A673 (cell line): ENCODE measurements around the gene GFRA3. TPM values are rescaled to one million over a fixed set of nuclear protein-coding genes. Genes with fewer than 3 reads are reported as not detected.

ENCODE experiments used
- BruUV-seq: library from RNA; stranded (reverse); fragments of 400-500 nt; replicated peaks from 2 replicates; lab custom pipeline; 2021; lab: Mats Ljungman, UMichigan
- CTCF ChIA-PET: fragments of 300-600 bp; sonication (Branson Sonifier 250); formaldehyde crosslinking; loops from one replicate; lab custom pipeline; 2022; ENCODE audit warnings: antibody characterized with exemption; lab: Charles Lee
- POLR2A ChIA-PET: fragments of 300-600 bp; sonication (Branson Sonifier 250); formaldehyde crosslinking; loops from one replicate; lab custom pipeline; 2022; ENCODE audit warnings: antibody characterized with exemption; ENCODE audit not compliant: low non-redundant PET; lab: Charles Lee
- DNase-seq: peaks from one replicate; pipeline ENCODE4 v3.0.0-alpha.2; 2015; ENCODE audit warnings: low spot score
- H3K27ac ChIP-seq: fragments of 200-600 bp; sonication (generic); 2 replicates; pipeline ENCODE4 v1.5.1; 2016; ENCODE audit warnings: mixed run types, low read depth, mild to moderate bottlenecking, mixed read lengths, antibody characterized with exemption, low read length; ENCODE audit not compliant: poor library complexity, severe bottlenecking
- H3K27me3 ChIP-seq: fragments of 200-600 bp; sonication (generic); replicated peaks from 2 replicates; pipeline ENCODE4 v1.6.1; 2017; ENCODE audit warnings: mixed run types, low read depth, mild to moderate bottlenecking, mixed read lengths, antibody characterized with exemption, low read length; ENCODE audit not compliant: insufficient read depth, poor library complexity
- H3K36me3 ChIP-seq: fragments of 200-600 bp; sonication (generic); 2 replicates; pipeline ENCODE4 v1.6.1; 2016; ENCODE audit warnings: mixed run types, mild to moderate bottlenecking, mixed read lengths, antibody characterized with exemption, low read length; ENCODE audit not compliant: insufficient read depth, poor library complexity, severe bottlenecking
- H3K4me1 ChIP-seq: fragments of 200-600 bp; sonication (generic); 2 replicates; pipeline ENCODE4 v1.6.1; 2017; ENCODE audit warnings: mixed run types, mild to moderate bottlenecking, mixed read lengths, antibody characterized with exemption, low read length; ENCODE audit not compliant: insufficient read depth, poor library complexity, severe bottlenecking
- H3K4me3 ChIP-seq: fragments of 200-600 bp; sonication (generic); 2 replicates; pipeline ENCODE4 v1.5.1; 2016; ENCODE audit warnings: low read depth, mixed run types, mild to moderate bottlenecking, mixed read lengths, low read length; ENCODE audit not compliant: poor library complexity, severe bottlenecking
- H3K9me3 ChIP-seq: fragments of 200-600 bp; sonication (generic); 2 replicates; pipeline ENCODE4 v1.6.1; 2016; ENCODE audit warnings: mixed run types, low read depth, mild to moderate bottlenecking, mixed read lengths, antibody characterized with exemption, low read length; ENCODE audit not compliant: poor library complexity, severe bottlenecking
- CTCF ChIP-seq: fragments of 300-800, 200-600 bp; sonication (generic); conservative IDR thresholded peaks from 2 replicates; pipeline ENCODE4 v1.5.1; 2017; ENCODE audit warnings: low read depth, mild to moderate bottlenecking, antibody characterized with exemption, low read length, moderate library complexity, mixed read lengths
- EZH2 ChIP-seq: fragments of 200-600 bp; sonication (generic); IDR thresholded peaks from 2 replicates; pipeline ENCODE4 v1.6.1; 2017; ENCODE audit warnings: borderline replicate concordance, low read depth, mild to moderate bottlenecking, mixed read lengths, antibody characterized with exemption, low read length; ENCODE audit not compliant: poor library complexity, severe bottlenecking
- intact Hi-C: fragments of 100-400 bp; cut with micrococcal nuclease; formaldehyde crosslinking; loops from one replicate; pipeline ENCODE4 v1.10.0; 2022; ENCODE audit not compliant: unreplicated experiment
- total RNA-seq: library from RNA; stranded (reverse); gene quantifications from 2 replicates; pipeline ENCODE4 v1.2.3, GENCODE V29; 2021

The GFRA3 gene
- total RNA-seq, 1 experiment from 2014 or later, result 0.75 TPM

- Histone ChIP-seq H3K9me3 (no peaks in the 10 kb centered on the region), H3K4me1 (peaks cover 7% of the 10 kb centered on the region), H3K4me3 (no peak overlapping the region), H3K36me3 (no peaks in the 10 kb centered on the region), H3K27ac (no peak overlapping the region), H3K27me3 (peaks cover 15% of the 10 kb centered on the region)
- no peak for DNase-seq
- ChIA-PET CTCF (no interaction called here), POLR2A (interaction anchor here (0.5 kb wide), 1 partner anchor 67 kb away, joined by 3 read pairs; no protein-coding TSS in a partner anchor)
- intact Hi-C loops, result no loop called here
- BruUV-seq, result no TSS peak
- TF ChIP-seq CTCF (no peak), EZH2 (no peak)
These were observed 27.6 kb downstream of the GFRA3 start for GRCh38 chr5:138246822-138247221.

GRCh38 chr5:138246334-138246733 is 28.1 kb downstream of the GFRA3 start:
- no peak for TF ChIP-seq EZH2
- TF ChIP-seq CTCF, result no peak
- BruUV-seq, result no TSS peak
- Histone ChIP-seq H3K9me3 (no peaks in the 10 kb centered on the region), H3K27ac (no peak overlapping the region), H3K4me1 (peaks cover 8% of the 10 kb centered on the region), H3K27me3 (peaks cover 20% of the 10 kb centered on the region), H3K4me3 (no peak overlapping the region), H3K36me3 (no peaks in the 10 kb centered on the region)
- ChIA-PET CTCF (no interaction called here), POLR2A (no interaction called here)
- no peak for DNase-seq
- intact Hi-C loops, result no loop called here

- intact Hi-C loops, result no loop called here
- Histone ChIP-seq H3K4me1 (peaks cover 8% of the 10 kb centered on the region), H3K9me3 (no peaks in the 10 kb centered on the region), H3K36me3 (no peaks in the 10 kb centered on the region), H3K27me3 (peaks cover 26% of the 10 kb centered on the region), H3K27ac (no peak overlapping the region), H3K4me3 (no peak overlapping the region)
- DNase-seq, result no peak
- ChIA-PET CTCF (no interaction called here), POLR2A (no interaction called here)
- TF ChIP-seq CTCF (no peak), EZH2 (no peak)
- BruUV-seq, result no TSS peak
These were observed 28.7 kb downstream of the GFRA3 start for GRCh38 chr5:138245717-138246116.
